H9 (cell line): ENCODE measurements around the gene SIGMAR1. TPM values are rescaled to one million over a fixed set of nuclear protein-coding genes. Genes with fewer than 3 reads are reported as not detected.

ENCODE experiments used
- DNase-seq: peaks from one replicate; pipeline ENCODE4 v3.0.0-alpha.2; 2017
- H2AFZ ChIP-seq: one replicate; pipeline ENCODE4 v1.6.1; 2013; ENCODE audit warnings: mild to moderate bottlenecking, low read length, control low read depth, moderate library complexity
- H2AK5ac ChIP-seq: 2 replicates; pipeline ENCODE4 v1.6.1; 2013; ENCODE audit warnings: low read length, control low read depth, mixed read lengths; ENCODE audit not compliant: insufficient read length
- H2BK120ac ChIP-seq: one replicate; pipeline ENCODE4 v1.6.1; 2013; ENCODE audit warnings: low read depth, mild to moderate bottlenecking, low read length, control low read depth, inconsistent platforms; ENCODE audit not compliant: poor library complexity, severe bottlenecking
- H2BK12ac ChIP-seq: 2 replicates; pipeline ENCODE4 v1.6.1; 2013; ENCODE audit warnings: low read length, control low read depth, mixed read lengths, low read depth; ENCODE audit not compliant: insufficient read length
- H2BK15ac ChIP-seq: 2 replicates; pipeline ENCODE4 v1.6.1; 2013; ENCODE audit warnings: low read depth, low read length, control low read depth
- H2BK20ac ChIP-seq: one replicate; pipeline ENCODE4 v1.6.1; 2013; ENCODE audit warnings: low read depth, mild to moderate bottlenecking, low read length, control low read depth, inconsistent platforms; ENCODE audit not compliant: poor library complexity, severe bottlenecking
- H2BK5ac ChIP-seq: 2 replicates; pipeline ENCODE4 v1.6.1; 2013; ENCODE audit warnings: low read length, control low read depth, mixed read lengths; ENCODE audit not compliant: insufficient read length
- H3K14ac ChIP-seq: 2 replicates; pipeline ENCODE4 v1.6.1; 2013; ENCODE audit warnings: low read length, control low read depth; ENCODE audit not compliant: insufficient read depth
- H3K18ac ChIP-seq: 2 replicates; pipeline ENCODE4 v1.6.1; 2013; ENCODE audit warnings: low read depth, mild to moderate bottlenecking, mixed read lengths, low read length, control low read depth; ENCODE audit not compliant: insufficient read length
- H3K23ac ChIP-seq: 2 replicates; pipeline ENCODE4 v1.6.1; 2013; ENCODE audit warnings: low read length, control low read depth, mixed read lengths, low read depth; ENCODE audit not compliant: insufficient read length
- H3K23me2 ChIP-seq: 2 replicates; pipeline ENCODE4 v1.6.1; 2013; ENCODE audit warnings: low read depth, mild to moderate bottlenecking, mixed read lengths, low read length, control low read depth; ENCODE audit not compliant: insufficient read length, poor library complexity, severe bottlenecking
- H3K27ac ChIP-seq: 2 replicates; pipeline ENCODE4 v1.5.1; 2013; ENCODE audit warnings: low read length, control low read depth, mixed read lengths, low read depth; ENCODE audit not compliant: insufficient read length
- H3K27me3 ChIP-seq: 2 replicates; pipeline ENCODE4 v1.6.1; 2013; ENCODE audit warnings: low read length, control low read depth, inconsistent platforms; ENCODE audit not compliant: insufficient read depth
- H3K4ac ChIP-seq: 2 replicates; pipeline ENCODE4 v1.6.1; 2013; ENCODE audit warnings: low read depth, mild to moderate bottlenecking, control low read depth, inconsistent platforms, low read length, moderate library complexity
- H3K4me1 ChIP-seq: 2 replicates; pipeline ENCODE4 v1.6.1; 2013; ENCODE audit warnings: low read length, control low read depth, inconsistent platforms; ENCODE audit not compliant: insufficient read depth
- H3K4me2 ChIP-seq: 2 replicates; pipeline ENCODE4 v1.6.1; 2013; ENCODE audit warnings: low read length, control low read depth, mixed read lengths; ENCODE audit not compliant: insufficient read length, insufficient read depth
- H3K56ac ChIP-seq: 2 replicates; pipeline ENCODE4 v1.6.1; 2013; ENCODE audit warnings: low read depth, mild to moderate bottlenecking, mixed read lengths, low read length, control low read depth; ENCODE audit not compliant: insufficient read length
- H3K79me1 ChIP-seq: 2 replicates; pipeline ENCODE4 v1.6.1; 2013; ENCODE audit warnings: low read depth, mild to moderate bottlenecking, moderate library complexity, low read length, control low read depth, inconsistent platforms; ENCODE audit not compliant: insufficient read depth, poor library complexity, severe bottlenecking
- H3K79me2 ChIP-seq: 2 replicates; pipeline ENCODE4 v1.6.1; 2013; ENCODE audit warnings: low read length, control low read depth, inconsistent platforms; ENCODE audit not compliant: insufficient read depth
- H3K9ac ChIP-seq: 2 replicates; pipeline ENCODE4 v1.6.1; 2013; ENCODE audit warnings: low read length, control low read depth, mixed read lengths; ENCODE audit not compliant: insufficient read length; ENCODE audit errors: extremely low read depth
- H3K9me3 ChIP-seq: one replicate; pipeline ENCODE4 v1.6.1; 2013; ENCODE audit warnings: low read depth, low read length, inconsistent platforms; ENCODE audit not compliant: control insufficient read depth
- H3T11ph ChIP-seq: one replicate; pipeline ENCODE4 v1.6.1; 2013; ENCODE audit warnings: mild to moderate bottlenecking, low read length, control low read depth, inconsistent platforms
- H4K20me1 ChIP-seq: one replicate; pipeline ENCODE4 v1.6.1; 2013; ENCODE audit not compliant: control insufficient read depth, insufficient read length, insufficient read depth
- H4K5ac ChIP-seq: 2 replicates; pipeline ENCODE4 v1.6.1; 2013; ENCODE audit warnings: low read depth, mild to moderate bottlenecking, mixed read lengths, low read length, control low read depth; ENCODE audit not compliant: insufficient read length
- H4K8ac ChIP-seq: replicated peaks from 2 replicates; pipeline ENCODE4 v1.6.1; 2013; ENCODE audit warnings: low read length, control low read depth, mixed read lengths, low read depth; ENCODE audit not compliant: insufficient read length
- H4K91ac ChIP-seq: 2 replicates; pipeline ENCODE4 v1.6.1; 2013; ENCODE audit warnings: low read depth, mild to moderate bottlenecking, moderate library complexity, mixed read lengths, low read length, control low read depth; ENCODE audit not compliant: insufficient read length
- H3K27ac Mint-ChIP-seq, 3 experiments: 2 replicates in 2 of 3; 3 replicates in 1 of 3; pipeline ENCODE4 v1.8.0; 2020 to 2021; ENCODE audit warnings: mixed read lengths in 3 of 3, mild to moderate bottlenecking in 1 of 3, moderate library complexity in 1 of 3
- H3K27me3 Mint-ChIP-seq: 2 replicates; pipeline ENCODE4 v1.8.0; 2021; ENCODE audit warnings: low read depth, mild to moderate bottlenecking, moderate library complexity, mixed read lengths
- H3K36me3 Mint-ChIP-seq, 3 experiments: 2 replicates in 2 of 3; 3 replicates in 1 of 3; pipeline ENCODE4 v1.8.0; 2020 to 2021; ENCODE audit warnings: low read depth in 3 of 3, mixed read lengths in 3 of 3; ENCODE audit not compliant: insufficient read depth in 1 of 3
- H3K4me1 Mint-ChIP-seq, 2 experiments: 2 replicates each; pipeline ENCODE4 v1.8.0; 2020; ENCODE audit warnings: mixed read lengths in 2 of 2
- H3K4me3 Mint-ChIP-seq, 2 experiments: 2 replicates in 1 of 2; 3 replicates in 1 of 2; pipeline ENCODE4 v1.8.0; 2020 to 2021; ENCODE audit warnings: mild to moderate bottlenecking in 2 of 2, mixed read lengths in 2 of 2, moderate library complexity in 1 of 2
- H3K9me3 Mint-ChIP-seq, 2 experiments: 2 replicates in 1 of 2; 3 replicates in 1 of 2; pipeline ENCODE4 v1.8.0; 2020; ENCODE audit warnings: mild to moderate bottlenecking in 2 of 2, mixed read lengths in 2 of 2, moderate library complexity in 1 of 2
- CTCF ChIP-seq: fragments of 200-600 bp; sonication (generic); conservative IDR thresholded peaks from 3 replicates; pipeline ENCODE4 v1.8.0; 2021; ENCODE audit warnings: antibody characterized with exemption, mild to moderate bottlenecking
- WGBS: extraction: QIAGEN DNeasy Blood & Tissue Kit; methylation state at CpG from one replicate; pipeline ENCODE4 v1.1.7; 2013; ENCODE audit warnings: missing lambda C conversion rate, low lambda C conversion rate, mixed read lengths; ENCODE audit not compliant: insufficient read length; ENCODE audit errors: extremely low coverage; 5-methylcytosine and 5-hydroxymethylcytosine counted together
- total RNA-seq: library from RNA; stranded (reverse); gene quantifications from 2 replicates; pipeline ENCODE4 v1.2.1, GENCODE V29; 2021

Gene SIGMAR1
- total RNA-seq, 1 experiment from 2014 or later = 68.3 TPM

GRCh38 chr9:34686732-34687131 lies 49.1 kb upstream of the SIGMAR1 start:
- H2BK20ac ChIP-seq = no peak overlapping the region
- H3K18ac ChIP-seq = no peak overlapping the region
- Mint-ChIP-seq H3K9me3 (no peaks in the 10 kb centered on the region), H3K36me3 (no peaks in the 10 kb centered on the region), H3K27ac (no peak overlapping the region), H3K27me3 (no peaks in the 10 kb centered on the region; the same call in none of the 2 replicates), H3K4me3 (no peak overlapping the region), H3K4me1 (peaks cover 13 to 17% of the 10 kb centered on the region in 2 experiments)
- no peak for TF ChIP-seq CTCF
- no peak overlapping the region for H3K23ac ChIP-seq
- no peak overlapping the region for H4K8ac ChIP-seq
- H3K56ac ChIP-seq = no peak overlapping the region
- H4K91ac ChIP-seq = no peak overlapping the region
- no peak overlapping the region for H2BK5ac ChIP-seq
- H3K27me3 ChIP-seq = no peaks in the 10 kb centered on the region
- H3K79me1 ChIP-seq = no peaks in the 10 kb centered on the region
- H2BK120ac ChIP-seq = no peak overlapping the region
- no peak overlapping the region for H3K4me2 ChIP-seq
- no peaks in the 10 kb centered on the region for H3K23me2 ChIP-seq
- no peak overlapping the region for H2AFZ ChIP-seq
- H4K20me1 ChIP-seq = no peaks in the 10 kb centered on the region
- no peak overlapping the region for H4K5ac ChIP-seq
- no peak overlapping the region for H3K4ac ChIP-seq
- no peak for DNase-seq
- no peak overlapping the region for H3T11ph ChIP-seq
- no peak overlapping the region for H3K9ac ChIP-seq
- H2AK5ac ChIP-seq = no peak overlapping the region
- H2BK12ac ChIP-seq = no peak overlapping the region
- no peak overlapping the region for H3K14ac ChIP-seq
- no peaks in the 10 kb centered on the region for H3K79me2 ChIP-seq
- no peak overlapping the region for H3K27ac ChIP-seq
- WGBS = no CpG with 5 or more reads among the region's 1 CpG
- H3K9me3 ChIP-seq = no peaks in the 10 kb centered on the region
- peaks cover 8% of the 10 kb centered on the region; the same call in 1 of the 2 replicates for H3K4me1 ChIP-seq
- no peak overlapping the region for H2BK15ac ChIP-seq
